Umbilical cord (tissue), 2 donors: ENCODE results near the gene PCBP3. TPM values are rescaled to one million over a fixed set of nuclear protein-coding genes. Genes with fewer than 3 reads are reported as not detected.
"Not testable (repeated sequence)": the region's sequence is repeated elsewhere in the genome, so short reads cannot be mapped to it uniquely, and the experiment has no call there.

ENCODE experiments used
- DNase-seq: peaks from one replicate; pipeline ENCODE4 v3.0.0-alpha.2; 2015; ENCODE audit warnings: low spot score
- total RNA-seq: library from RNA; depleted of rRNA; stranded (reverse); fragments of >200 nt; gene quantifications from one replicate; pipeline ENCODE4 v1.2.3, GENCODE V29; 2014; ENCODE audit warnings: low replicate concordance; ENCODE audit not compliant: insufficient read depth

PCBP3 gene
- total RNA-seq, 1 donor from 2014 or later: 4.8 TPM

- no peak for DNase-seq
Measured at GRCh38 chr21:45892156-45892915, 248.8 kb downstream of the PCBP3 start.

- DNase-seq: no peak
Measured at GRCh38 chr21:45892916-45893739, 249.6 kb downstream of the PCBP3 start.

DNA sequence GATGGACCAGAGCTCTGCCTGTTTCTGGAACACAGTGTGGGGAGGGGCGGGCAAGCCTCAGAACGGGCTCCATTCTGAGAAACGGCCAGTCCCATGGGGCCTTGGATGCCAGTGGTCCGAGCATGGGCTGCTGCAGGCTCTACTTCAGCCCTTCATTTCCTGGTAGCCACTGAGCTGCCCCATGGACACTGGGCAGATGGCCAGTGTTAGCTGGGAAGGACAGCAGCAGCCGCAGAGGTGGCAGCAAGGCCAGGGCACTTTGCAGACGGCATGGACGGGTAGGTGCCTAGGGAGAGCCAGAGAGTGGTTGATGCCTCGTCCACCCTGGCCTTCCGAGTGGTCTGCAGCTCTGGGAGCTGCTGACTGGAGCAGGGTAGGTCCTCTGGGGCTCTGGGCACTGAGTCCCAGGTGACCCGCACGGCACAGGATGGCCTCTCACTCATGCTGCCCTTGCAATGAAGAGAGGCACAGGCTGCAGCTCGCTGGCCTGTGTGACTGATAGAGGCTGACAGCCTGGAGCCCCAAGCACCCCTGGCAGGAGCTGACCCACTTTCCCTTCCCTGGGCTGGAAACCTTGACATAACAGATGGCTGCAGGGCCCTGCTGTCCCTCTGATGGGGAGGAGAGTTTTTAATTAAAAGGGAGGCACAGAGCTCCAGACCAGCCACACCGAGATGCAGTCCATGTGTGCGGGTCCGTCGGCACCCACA is 250.4 kb downstream of the PCBP3 start:
- no peak for DNase-seq

DNA sequence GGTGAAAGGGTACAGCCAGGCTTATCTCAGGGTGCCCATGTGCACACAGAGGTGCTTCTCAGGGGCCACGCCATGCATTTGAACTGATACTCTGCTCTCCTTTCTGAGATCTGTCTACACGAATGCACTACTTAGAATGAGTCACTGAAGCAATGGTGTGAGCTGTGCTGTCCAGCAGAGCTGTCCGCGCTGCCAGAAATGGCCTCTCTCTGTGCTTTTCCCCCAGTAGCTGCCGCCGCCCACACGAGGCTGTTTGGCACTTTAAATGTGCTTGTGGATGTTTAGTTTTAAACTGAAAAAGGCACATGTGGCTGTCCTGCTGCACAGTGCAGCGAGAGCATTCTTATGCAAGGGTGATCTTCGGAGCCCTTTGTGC is 250.9 kb downstream of the PCBP3 start:
- DNase-seq: peak; percentile 85

DNA sequence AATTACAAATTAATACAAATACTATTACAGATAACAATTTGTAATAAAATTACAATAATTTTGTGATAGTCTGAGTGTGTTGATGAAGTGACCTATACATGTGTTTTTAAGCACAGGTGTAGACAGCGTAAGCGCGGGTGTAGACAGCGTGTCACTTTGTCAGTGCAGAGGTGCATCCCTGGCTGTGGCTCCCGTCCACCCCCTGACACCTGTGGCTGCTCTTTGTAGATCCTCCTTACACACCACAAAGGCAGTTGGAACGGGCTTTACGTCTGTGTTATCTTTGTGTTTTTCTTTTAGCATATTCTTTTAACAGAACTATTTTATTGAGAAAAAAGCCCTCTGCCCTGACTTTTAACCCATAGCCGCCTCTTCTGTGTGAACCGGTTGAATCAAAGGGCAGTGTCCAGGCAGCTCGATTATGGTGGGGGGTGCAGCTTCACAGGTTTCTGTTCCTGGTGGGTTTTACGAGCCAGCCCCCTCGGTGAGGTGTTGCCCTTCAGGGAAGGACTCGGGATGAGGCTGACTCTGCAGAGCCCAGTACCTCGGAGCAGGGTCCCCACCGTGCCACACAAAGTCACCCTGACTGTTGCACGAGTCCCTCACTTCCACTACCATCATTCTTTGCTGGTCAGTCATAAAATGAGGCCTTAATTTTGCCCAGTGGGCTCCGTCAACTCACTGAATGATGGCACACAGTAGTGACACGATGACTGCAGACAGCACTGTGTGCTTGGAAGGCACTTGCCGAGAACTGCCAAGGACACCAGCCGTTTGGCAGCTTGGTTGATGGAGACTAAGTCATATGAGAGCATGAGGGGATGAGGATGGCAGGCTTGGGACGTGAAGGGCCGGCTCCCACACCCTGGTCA is 251.6 kb downstream of the PCBP3 start:
- DNase-seq: no peak

DNA sequence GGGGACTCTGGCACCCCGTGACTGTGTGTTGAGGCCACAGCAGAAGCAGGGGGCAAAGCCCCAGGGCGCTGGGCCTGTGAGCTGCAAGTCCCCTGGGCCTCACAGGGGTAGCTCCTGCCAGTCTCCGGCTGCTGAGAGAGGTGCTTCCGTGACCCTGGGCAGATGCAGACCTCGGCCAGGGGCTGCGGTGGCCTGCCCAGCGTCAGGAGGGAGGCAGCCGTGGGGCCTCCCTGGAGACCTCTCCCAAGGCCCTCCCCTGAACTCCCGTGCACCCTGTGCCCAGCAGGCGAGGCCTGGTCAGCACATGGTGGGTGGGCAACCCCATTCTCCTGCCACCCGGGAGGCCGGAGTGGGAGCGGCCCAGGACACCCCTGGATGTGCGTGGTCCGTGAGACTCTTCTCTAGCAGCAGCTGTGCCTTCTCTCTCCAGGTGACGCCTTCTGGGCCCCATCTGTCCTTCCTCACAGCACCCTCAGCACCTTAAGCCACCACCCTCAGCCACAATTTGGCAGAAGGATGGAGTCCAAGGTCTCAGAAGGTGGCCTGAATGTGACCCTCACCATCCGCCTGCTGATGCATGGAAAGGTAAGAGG is 252.3 kb downstream of the PCBP3 start:
- DNase-seq: no peak

DNA sequence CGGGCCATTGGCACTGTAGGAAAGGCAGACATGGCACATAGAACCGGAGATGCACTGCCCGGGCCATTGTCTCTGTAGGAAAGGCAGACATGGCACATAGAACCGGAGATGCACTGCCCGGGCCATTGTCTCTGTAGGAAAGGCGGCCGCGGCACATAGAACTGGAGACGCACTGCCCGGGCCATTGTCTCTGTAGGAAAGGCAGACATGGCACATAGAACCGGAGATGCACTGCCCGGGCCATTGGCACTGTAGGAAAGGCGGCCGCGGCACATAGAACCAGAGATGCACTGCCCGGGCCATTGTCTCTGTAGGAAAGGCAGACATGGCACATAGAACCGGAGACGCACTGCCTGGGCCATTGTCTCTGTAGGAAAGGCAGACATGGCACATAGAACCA is 252.9 kb downstream of the PCBP3 start:
- DNase-seq: not testable (repeated sequence)

DNA sequence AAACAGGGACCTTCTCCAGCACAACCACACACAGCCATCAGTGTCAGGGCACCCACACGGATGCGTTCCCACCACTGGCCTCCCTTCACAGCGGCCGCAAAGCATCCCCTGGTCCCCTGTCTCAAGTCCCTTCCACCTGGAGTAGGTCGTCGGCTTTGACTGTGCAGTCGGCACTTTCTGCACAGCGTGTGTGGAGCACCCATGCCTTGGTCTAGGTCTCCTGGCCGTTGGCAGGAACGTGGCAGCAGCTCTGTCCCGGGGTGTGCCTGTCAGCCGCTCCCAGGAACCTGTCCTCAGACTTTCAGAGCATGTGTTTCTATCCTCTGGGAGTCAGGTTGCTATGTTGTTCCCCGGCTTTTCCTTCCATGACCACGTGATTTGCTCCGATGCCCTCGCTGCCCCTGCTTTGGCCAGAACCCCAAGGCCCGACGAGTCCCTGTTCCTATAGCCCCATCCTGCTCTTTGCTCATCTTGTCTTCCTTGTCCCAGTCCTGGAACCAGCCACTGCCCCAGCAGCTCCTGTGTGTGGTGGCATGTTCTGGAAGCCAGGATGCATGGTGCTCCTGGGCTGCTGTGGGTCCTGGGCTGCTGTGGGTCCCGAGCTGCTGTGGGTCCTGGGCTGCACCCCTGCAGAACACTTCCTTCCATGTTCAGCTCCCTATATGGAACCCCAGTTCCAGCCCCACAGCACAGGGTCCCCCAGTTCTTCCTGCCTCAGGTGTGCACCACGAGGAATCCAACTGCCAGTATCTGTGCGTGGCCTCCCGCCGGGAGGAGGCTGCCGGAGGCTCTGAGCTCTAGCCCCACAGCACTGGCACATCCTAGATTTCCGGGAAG is 253.9 kb downstream of the PCBP3 start:
- no peak for DNase-seq

- no peak for DNase-seq
Measured at GRCh38 chr21:45898028-45898350, 254.5 kb downstream of the PCBP3 start.

DNA sequence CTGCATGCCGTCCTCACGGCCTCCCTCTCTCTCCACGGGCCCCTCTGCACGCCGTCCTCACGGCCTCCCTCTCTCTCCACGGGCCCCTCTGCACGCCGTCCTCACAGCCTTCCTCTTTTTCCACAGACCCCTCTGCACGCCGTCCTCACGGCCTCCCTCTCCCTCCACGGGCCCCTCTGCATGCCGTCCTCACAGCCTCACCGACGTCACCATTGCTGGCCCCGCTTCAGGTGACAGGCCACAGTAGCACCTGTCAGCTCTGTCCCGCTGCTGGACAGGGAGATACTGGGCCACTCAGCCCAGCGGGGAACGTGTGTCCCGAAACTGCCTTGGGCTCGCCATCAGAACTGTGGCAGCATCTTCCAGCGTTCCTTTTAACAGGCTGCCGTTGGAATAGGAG is 255.3 kb downstream of the PCBP3 start:
- DNase-seq: no peak

DNA sequence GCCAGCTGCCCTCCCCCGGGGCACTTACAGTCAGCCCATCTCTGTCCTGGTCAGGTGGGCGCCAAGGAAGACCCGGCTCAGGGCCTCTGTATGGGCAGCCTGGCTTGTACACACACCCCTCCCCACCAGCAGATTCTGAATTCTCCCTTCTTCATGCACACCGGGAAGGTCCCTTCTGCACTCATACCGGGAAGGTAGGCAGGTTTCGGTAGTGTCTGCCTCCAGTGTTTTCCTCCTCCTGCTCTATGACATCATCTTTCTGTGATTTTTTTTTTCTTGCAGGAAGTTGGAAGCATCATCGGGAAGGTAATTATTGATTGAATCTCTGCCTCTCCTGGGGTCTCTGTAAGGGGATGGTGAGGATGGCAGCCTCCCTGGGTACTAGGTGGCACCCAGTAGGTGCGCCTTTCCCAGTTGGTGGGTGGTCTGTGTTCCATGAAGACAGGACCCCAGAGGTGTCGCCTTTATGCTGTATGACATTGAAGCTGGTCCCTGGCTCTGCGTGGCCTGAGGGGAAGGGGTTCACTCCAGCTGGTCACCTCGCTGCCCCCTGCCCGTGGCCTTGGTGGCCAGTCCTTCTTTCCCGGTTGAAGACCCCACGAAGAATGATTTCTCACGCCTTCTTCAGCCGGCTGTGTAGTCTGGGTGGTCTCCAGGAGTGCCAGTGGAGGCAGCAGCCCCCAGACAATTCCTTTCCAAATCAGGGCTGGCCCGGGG is 255.9 kb downstream of the PCBP3 start:
- DNase-seq: no peak

DNA sequence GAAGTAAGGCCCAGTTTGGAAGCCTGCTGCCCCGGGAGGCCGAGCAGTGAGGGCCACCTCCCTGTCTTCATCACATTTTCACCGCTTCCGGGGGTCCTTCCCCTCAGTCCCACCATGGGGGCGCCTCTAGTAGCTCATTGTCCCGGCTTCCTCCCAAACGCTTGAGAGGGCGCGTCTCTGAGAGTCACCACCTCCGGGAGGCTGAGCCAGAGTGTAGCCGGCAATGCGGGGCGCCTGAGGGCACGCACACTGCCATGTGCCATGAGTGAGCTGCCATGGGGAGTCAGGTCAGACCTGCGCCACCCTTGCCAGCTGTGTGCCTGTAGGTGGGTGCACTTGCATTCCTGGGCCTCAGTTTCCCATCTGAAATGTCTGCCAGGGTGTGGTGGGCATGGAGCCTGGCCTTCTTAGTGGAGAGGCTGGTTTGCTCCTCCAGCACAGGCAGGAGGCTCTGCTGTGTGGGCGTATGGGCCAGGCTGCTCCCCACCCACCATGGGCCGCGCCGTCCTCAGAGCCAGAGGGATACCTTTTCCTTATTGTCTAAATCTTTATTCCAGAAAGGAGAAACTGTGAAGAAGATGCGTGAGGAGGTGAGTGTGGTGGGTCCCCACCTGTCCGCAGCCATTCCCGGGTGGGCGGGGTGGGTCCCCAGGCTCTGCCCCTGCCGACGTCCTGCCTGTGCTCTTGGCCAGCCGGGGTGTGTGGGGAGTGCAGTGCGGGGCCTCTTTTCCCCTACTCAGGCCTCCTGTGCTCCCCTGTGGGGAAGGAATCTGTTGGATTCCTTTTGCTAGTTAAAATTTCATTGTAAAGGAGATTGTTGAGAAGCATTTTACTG is 256.7 kb downstream of the PCBP3 start:
- DNase-seq: no peak

- no peak for DNase-seq
Measured at GRCh38 chr21:45901061-45901690, 257.7 kb downstream of the PCBP3 start.

DNA sequence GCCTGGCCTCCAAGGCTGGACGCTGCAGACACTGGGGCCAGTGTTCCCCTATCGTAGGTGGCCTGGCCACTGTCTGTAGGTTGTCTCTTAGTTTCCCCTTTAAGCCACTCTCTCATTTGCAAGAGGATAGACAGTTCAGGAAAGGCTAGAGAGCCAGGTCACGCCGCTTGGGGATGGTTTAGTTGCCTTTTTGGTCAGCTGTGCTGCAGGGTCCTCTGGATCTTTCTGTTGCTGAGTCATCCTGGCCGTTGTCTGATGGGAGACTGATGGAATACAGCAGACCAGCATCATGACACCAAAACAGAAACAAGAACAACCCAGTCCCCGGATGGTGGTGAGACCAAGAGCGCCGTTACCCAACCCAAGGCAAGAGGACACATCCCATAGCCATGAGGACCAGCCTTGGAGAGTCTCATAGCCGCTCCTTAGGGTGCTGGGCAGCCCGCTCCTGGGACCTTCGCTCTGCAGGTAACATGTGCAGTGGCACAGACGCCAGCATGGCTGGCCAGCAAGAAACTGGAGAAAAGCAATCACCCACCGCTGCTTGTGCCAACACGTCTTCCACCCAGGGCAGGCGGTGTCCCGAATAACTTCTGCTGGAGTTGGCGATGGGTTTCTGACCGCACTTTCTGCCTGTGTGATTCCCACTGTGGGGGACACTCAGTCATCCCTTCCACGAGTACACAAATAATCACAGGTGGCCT is 258.9 kb downstream of the PCBP3 start:
- no peak for DNase-seq

- no peak for DNase-seq
Measured at GRCh38 chr21:45905196-45905595, 261.7 kb downstream of the PCBP3 start.

GRCh38 chr21:45906196-45906805 is 262.8 kb downstream of the PCBP3 start:
- no peak for DNase-seq

- no peak for DNase-seq
Measured at GRCh38 chr21:45906859-45907258, 263.3 kb downstream of the PCBP3 start.
